Urothelium cell line (cell line): ENCODE data around the gene MRPL48.
"Not testable (repeated sequence)": the region's sequence is repeated elsewhere in the genome, so short reads cannot be mapped to it uniquely, and the experiment has no call there.

Experiments used
- DNase-seq: peaks from one replicate; pipeline ENCODE4 v3.0.0; 2011; ENCODE audit warnings: low spot score, mixed read lengths
- FAIRE-seq: peaks from 2 replicates; lab custom pipeline; 2011; peaks lifted over from hg19 to GRCh38; lab: Jason Lieb, UNC

MRPL48 gene

GRCh38 chr11:73787643-73788558 is at the start of gene MRPL48:
MRPL48 (plus strand) TSS chr11:73787874; CDS start chr11:73787972, 98 bp downstream.
- DNase-seq (peak; percentile 98), FAIRE-seq (no peak)

GRCh38 chr11:73743045-73743444 is 44.6 kb upstream of the MRPL48 start:
- no peak for DNase-seq
- FAIRE-seq = no peak

- DNase-seq (no peak), FAIRE-seq (no peak)
Measured at GRCh38 chr11:73746701-73747100, 41.0 kb upstream of the MRPL48 start.

DNA sequence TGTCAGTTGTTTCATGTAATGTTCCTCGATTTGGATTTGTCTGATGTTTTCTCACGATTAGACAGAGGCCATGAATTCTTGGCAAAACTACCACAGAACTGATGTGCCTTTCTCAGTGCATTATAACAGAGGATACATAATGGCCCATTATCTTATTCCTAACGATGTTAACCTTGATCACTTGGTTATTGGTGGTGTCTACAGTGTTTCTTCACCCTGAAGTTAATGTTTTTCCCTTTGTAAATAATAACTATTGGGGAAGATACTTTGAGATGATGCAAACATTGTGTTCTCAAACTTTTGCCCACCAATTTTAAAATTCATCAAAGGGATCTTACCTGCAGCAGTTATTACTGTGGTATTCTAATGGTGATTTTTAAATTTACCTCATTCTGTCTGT is 39.9 kb upstream of the MRPL48 start:
- FAIRE-seq = no peak
- no peak for DNase-seq

- FAIRE-seq = no peak
Measured at GRCh38 chr11:73748300-73748699, 39.4 kb upstream of the MRPL48 start.

DNA sequence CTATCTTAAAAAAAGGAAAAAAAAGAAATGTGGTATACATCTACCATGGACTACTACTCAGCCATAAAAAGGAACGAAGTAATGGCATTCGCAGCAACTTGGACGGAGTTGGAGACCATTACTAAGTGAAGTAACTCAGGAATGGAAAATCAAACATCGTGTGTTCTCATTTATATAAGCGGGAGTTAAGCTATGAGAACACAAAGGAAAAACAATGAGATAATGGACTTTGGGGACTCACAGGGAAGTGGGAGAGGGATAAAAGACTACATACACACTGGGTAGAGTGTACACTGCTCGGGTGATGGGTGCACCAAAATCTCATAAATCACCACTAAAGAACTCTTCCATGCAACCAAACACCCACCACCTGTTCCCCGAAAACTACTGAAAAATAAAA is 38.6 kb upstream of the MRPL48 start:
- no peak for DNase-seq
- FAIRE-seq = no peak

More at GRCh38 chr11:73748300-73748699, 39.4 kb upstream of the MRPL48 start:
- DNase-seq = no peak

DNA sequence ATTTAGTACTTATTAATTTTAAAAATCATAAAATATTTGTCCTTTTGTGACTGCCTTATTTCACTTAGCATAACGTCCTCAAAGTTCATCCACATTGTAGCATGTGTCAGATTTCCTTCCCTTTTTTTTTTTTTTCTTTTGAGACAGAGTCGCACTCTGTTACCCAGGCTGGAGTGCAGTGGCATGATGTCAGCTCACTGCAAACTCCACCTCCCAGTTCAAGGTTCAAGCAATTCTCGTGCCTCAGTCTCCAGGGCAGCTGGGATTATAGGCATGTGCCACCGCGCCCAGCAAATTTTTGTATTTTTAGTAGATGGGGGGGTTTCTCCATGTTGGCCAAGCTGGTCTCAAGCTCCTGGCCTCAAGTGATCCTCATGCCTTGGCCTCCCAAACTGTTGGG is 37.4 kb upstream of the MRPL48 start:
- DNase-seq (no peak), FAIRE-seq (no peak)

- DNase-seq, FAIRE-seq: not testable (repeated sequence)
Measured at GRCh38 chr11:73750862-73751261, 36.8 kb upstream of the MRPL48 start.

DNA sequence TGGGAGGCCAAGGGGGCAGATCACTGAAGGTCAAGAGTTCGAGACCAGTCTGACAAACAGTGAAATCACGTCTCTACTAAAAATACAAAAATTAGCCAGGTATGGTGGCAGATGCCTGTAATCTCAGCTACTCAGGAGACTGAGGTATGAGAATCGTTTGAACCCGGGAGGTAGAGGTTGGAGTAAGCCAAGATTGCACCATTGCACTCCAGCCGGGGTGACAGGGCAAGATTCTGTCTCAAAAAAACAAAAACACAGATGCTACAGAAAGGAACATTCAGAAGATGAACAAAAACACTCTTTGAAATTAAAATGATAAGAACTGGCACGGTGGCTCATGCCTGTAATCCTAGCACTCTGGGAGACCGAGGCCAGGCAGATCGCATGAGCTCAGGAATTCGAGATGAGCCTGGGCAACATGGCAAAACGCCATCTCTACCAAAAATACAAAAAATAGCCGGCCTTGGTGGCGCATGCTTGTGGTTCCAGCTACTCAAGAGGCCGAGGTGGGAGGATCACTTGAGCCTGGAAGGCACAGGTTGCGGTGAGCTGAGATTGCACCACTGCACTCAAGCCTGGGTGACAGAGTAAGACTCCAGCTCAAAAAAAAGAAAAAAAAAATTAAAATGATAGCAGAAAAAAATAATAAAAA is 35.3 kb upstream of the MRPL48 start:
- DNase-seq (no peak), FAIRE-seq (no peak)

GRCh38 chr11:73752903-73753302 is 34.8 kb upstream of the MRPL48 start:
- FAIRE-seq = no peak

DNA sequence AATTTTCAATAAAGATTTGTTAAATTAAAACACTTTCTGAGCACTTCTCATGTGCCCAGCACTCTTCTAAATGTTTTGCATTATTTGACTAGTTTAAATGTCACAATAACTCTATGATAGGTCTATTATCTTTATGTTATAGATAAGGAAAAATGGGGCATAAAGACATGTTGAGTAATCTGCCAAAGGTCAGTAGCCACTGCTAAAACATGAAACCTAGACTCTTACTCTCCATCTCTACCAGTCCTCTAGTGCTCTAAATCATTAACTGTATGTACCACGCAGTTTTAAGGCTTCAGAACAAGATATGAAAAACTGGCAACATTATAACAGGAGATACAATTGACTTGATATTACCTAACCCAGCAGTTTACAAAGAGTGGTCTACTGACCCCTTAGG is 33.7 kb upstream of the MRPL48 start:
- FAIRE-seq = no peak
- DNase-seq = no peak

More at GRCh38 chr11:73752903-73753302, 34.8 kb upstream of the MRPL48 start:
- DNase-seq = no peak

GRCh38 chr11:73755670-73756069 is 32.0 kb upstream of the MRPL48 start:
- DNase-seq (no peak), FAIRE-seq (no peak)

- FAIRE-seq (no peak), DNase-seq (no peak)
Measured at GRCh38 chr11:73757598-73757997, 30.1 kb upstream of the MRPL48 start.

DNA sequence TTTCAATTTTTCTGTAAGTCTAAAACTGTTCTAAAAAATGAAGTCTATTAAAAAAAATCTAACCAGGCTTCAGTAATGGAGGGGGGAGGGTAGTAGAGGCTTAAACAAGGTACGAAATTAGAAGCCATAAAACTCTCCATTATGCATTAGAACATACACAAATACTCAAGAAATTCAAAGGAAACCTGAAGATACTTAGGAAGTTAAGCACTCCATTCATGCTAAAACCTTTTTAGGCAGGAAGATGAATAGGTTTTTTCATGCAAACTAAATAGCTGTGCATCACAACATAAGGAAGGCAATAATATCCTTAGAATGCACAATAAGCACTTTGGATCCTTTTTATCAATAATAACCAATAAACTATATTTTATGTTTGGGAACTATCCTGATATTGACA is 29.2 kb upstream of the MRPL48 start:
- DNase-seq (no peak), FAIRE-seq (no peak)

- FAIRE-seq (no peak), DNase-seq (no peak)
Measured at GRCh38 chr11:73759610-73760134, 28.0 kb upstream of the MRPL48 start.

DNA sequence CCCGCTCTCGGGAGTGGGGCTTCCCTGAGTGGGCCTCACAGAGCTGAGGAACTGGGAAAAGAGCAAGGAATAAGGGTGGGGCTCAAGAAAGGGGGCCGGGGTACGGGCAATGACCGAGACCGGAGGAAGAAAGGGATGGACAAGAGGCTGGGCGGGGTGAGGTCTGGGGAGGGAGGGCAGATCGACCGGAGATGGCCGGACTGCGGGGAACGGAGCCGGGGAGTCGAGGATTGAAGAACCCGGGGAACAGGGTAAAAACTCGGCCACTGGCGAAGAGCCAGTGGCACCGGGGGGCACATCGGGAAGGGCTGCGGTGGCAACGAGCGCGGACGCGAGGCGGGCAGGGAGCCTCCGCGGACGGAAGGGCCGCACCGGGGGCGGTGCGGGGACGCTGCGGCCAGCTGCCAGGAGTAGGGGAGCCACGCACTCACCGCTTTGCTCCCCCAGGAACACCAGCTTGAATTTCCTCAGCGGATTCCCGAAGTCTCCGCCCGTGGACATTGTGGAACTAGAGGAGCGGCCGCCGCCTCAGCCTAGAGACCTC is 27.5 kb upstream of the MRPL48 start:
- FAIRE-seq (no peak), DNase-seq (peak; percentile 30)

GRCh38 chr11:73760679-73761402 is 26.8 kb upstream of the MRPL48 start, which contains the start of gene RAB6A:
RAB6A (minus strand) TSS chr11:73761074; CDS start chr11:73760635, 439 bp downstream.
- peak; percentile 97 for DNase-seq
- FAIRE-seq = peak; percentile 81

DNA sequence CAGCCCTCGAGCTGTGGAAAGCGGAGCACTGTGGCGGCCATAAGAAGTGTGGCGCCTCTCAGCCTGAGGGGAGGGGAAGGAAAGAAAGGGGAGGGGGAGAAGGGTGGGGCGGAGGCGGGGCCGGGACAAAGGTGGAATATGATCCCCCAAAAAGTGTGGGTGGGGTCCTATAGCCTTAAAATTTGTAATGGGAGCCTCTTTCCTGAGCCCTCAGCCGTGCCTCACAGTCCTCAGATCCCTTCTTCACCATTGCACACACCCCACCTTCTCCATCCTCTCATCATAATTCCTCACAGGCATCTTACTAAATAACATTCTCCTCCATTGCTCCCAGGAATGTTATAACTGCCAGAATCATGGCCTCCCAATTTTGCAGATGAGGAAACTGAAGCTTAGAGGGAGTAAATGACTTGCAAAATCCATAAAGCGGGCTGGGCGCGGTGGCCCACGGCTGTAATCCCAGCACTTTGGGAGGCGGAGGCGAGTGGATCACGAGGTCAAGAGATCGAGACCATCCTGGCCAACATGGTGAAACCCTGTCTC is 26.2 kb upstream of the MRPL48 start:
- DNase-seq (no peak), FAIRE-seq (no peak)

DNA sequence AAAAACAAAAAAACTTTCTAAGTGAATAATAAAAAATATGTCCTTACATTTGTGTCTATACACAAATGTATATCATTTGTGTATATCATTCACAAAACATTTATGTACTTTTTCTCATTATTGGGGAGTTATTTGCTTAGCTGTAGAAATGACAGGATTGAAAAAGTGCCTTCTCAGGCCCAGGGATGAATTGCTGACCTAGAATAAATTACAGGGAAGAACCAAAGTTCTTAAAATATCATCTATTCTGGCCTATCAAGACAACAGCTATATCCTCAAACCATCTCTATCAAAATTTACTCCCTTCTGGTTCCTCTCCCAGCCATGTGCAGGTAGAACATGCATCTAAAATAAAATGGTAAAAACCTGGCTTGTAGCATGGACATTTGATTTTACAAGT is 24.9 kb upstream of the MRPL48 start:
- no peak for FAIRE-seq
- DNase-seq = no peak

GRCh38 chr11:73766763-73767162 is 20.9 kb upstream of the MRPL48 start:
- DNase-seq (no peak), FAIRE-seq (no peak)
